Kidney tubule cell (primary cell): ENCODE measurements around the gene CCDC57.
A peak's percentile ranks its signal among the peaks of the same experiment; 100 is the strongest.
"Not testable (repeated sequence)": the region's sequence is repeated elsewhere in the genome, so short reads cannot be mapped to it uniquely, and the experiment has no call there.

Experiments used
- DNase-seq: peaks from one replicate; pipeline ENCODE4 v3.0.0-alpha.2; 2018; ENCODE audit warnings: low spot score

Gene CCDC57

DNA sequence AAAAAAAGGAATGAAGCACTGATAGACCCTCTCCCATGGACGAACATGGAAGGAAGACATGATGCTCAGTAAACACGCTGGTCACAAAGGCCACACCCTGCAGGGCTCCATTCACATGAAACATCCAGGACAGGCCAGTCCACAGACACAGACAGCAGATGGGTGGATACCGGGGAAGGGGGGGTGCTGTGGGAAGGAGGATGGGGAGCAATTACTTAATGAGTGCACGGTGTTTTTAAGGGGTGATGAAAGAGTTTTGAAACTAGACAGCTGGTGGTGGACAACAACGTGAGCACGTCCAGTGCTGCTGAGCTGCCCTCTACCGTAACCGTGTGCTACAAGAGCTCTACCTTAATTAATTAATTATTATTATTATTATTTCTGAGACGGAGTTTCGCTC, 10.2 kb upstream of the CCDC57 start:
- no peak for DNase-seq

GRCh38 chr17:82221341-82221902, 8.8 kb upstream of the CCDC57 start:
- no peak for DNase-seq

DNA sequence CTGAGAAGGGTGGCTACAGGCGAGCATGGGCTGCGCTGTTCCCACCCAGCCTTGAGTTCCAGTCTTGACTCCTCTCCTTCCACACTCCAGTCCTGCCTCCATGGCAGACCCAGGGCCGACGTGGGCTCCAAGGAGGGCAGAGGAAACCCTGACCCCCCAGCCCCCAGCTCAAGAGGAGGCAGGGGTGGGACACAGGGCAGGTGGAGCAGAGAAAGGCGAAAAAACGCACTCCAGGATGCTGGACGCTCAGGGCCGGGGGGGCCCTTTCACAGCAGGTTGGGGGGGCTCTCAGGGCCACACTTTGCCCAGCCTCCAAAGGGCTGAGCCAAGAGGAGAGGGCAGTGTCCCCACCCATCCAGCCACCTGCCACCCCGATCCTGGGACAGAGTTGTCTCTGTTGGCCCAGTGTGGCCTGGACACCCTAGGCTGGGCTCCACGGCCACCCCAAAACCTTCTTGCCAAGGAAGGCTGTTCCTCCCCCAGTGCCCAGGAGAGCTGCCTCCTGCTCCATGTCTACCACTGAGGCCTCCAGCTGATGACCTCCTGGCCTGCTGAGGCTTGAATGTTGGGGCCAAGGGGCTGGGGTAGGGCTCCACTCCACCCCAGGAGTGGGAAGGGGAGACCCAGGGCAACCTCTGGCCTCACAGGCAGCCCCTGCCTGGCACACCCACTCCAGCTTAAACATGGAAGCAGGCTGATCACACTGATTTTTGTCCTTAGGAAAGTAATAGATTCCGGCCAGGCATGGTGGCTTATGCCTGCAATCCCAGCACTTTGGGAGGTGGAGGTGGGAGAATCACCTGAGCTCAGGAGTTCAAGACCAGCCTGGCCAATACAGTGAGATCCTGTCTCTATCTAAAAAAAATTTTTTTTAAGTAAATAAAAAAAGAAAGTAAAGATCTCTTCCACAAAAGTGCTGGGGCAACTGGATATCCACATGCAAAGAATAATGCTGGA, 7.4 kb upstream of the CCDC57 start:
- DNase-seq: no peak

DNA sequence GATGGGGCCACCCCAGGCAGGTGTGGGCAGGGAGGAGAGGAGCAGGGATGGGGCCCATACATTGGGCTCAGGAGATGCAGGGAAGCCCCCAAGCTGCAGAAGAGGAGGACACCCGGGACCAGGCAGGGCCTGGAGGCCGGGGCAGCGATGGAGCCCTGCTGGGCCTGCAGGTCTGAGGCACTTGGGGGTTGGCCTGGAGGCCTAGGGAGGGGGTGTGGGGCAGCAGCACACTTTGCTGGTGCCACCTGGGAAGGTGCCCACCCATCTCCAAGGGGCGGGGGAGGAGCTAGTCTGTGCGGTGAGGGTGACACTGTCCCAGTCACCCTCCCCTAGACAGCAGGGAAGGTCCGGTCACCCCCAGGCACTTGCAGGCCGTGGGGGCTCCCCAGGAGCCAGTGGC, 6.4 kb upstream of the CCDC57 start:
- no peak for DNase-seq

- no peak for DNase-seq
Observed at GRCh38 chr17:82218349-82219075, 5.9 kb upstream of the CCDC57 start.

GRCh38 chr17:82217530-82218204, 5.0 kb upstream of the CCDC57 start:
- peak; percentile 89 for DNase-seq

- no peak for DNase-seq
Observed at GRCh38 chr17:82217120-82217529, 4.5 kb upstream of the CCDC57 start.

DNA sequence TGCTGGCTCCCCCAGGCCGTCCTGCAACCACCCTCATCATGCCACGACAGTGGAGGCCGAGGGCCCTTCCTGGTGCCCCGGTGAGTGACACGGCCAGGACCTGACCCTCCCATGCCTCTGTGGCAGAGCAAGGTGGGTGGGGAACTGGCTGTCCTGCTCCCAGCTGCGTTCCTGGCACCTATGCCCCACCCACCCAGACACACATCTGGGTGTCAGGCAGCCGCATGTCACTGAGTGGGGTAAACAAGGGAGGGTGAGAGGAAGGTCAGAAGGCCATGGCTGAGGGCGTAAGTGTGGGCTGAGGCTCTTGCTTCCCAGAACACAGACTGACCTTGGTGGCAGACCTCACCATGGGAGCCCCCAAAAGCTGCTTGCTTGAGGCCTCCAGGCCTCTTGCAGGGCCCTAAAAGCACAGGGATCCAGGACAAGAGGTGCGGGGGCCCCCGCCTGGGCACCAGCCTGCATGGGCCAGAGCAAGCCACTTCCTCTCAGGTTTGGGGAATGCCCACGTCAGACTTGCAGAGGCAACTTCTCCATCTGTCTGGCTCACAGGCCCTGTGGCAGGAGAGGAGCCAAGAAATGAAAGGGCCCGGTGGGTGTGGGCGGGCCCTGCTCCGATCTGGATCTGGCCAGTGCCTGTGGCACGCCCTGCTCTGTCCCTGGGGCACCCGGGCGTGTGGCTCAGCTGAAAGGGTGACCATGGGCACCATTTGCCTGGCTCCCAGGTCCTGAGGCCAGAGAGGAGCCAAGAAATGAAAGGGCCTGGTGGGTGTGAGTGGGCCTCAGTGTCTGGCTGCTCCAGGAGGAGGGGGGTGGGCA, 3.9 kb upstream of the CCDC57 start:
- peak; percentile 91 for DNase-seq

GRCh38 chr17:82215972-82216300, 3.3 kb upstream of the CCDC57 start:
- DNase-seq: no peak

- DNase-seq: no peak
Observed at GRCh38 chr17:82215095-82215971, 2.7 kb upstream of the CCDC57 start.

DNA sequence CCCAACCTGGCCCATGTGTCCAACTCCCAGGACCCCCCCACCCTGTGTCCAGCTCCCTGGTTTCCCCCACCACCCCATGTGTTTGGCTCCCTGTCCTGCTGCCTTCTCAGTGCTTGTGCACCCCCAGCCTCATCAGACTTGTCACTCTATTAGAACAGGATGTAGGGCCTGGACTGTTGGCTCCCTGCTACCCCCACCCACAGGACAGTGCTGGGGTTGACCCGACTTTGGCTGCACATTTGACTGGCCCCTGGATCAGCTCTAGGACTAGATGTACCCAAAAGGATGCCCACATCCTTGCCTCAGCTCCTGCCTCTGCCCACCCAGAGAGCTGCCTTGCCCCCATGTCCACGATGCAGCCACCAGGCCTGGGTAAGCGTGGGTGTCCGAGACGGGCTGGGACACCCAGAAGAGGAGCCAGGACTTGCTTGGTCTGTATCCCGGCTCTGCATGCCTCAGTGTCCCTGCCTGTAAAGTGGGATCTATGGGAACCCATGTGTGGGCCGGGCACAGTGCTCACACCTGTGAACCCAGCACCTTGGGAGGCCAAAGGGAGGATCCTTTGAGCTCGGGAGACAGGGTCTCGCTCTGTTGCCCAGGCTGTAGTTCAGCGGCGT, 1.5 kb upstream of the CCDC57 start:
- DNase-seq: no peak

GRCh38 chr17:82213251-82214011, 789 bp upstream of the CCDC57 start:
- DNase-seq: peak; percentile 86

DNA sequence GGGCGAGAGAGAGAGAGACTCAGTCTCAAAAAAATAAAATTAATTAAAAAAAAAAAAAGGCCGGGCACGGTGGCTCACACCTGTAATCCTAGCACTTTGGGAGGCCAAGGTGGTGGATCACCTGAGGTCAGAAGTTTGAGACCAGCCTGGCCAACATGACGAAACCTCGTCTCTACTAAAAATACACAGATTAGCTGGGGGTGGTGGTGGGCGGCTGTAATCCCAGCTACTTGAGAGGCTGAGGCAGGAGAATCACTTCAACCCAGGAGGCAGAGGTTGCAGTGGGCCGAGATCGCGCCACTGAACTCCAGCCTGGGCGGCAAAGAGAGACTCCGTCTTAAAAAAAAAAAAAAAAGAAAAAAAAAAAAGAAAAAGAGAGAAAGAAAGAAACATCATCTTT, 2.0 kb downstream of the CCDC57 start:
- DNase-seq: not testable (repeated sequence)

DNA sequence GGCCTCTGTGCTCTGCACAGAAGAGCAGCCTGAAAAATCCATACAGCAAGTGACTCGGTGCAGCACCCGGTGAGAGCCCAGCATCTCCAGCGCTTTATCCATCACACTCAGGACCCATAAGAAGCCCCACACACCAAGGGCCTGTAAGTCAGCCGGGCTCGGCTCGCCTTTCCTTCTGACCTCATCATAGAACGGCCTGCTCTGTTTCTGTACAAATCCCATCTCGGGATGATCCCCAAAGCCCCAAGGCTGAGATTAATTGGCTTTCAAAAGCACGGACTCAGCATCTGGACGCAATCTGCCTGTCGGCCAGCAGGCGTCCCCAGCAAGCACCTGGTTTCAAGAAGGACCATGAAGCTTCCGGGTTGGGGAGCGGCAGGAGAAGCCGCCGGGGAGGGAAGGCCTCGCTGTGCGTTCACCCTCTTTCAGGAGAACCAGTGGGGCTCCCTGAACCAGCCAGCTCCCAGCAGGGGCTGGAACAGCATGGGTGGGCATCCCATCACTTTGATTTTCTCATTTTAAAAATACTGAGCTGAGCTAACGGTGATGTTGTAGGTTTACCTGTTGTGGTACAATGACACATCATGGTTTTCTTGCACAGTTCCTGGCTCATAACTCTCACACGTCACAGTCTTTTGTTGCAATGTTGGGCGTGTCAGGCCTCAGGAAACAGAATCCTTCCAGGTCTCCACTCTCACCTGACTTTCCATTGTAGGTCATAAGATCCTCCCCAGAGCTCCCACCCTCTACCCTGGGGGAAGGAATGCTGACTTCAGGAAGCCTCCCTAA, 6.7 kb downstream of the CCDC57 start:
- DNase-seq: peak; percentile 90

GRCh38 chr17:82204831-82205719, 7.6 kb downstream of the CCDC57 start:
- peak; percentile 77 for DNase-seq

- no peak for DNase-seq
Observed at GRCh38 chr17:82203920-82204319, 8.7 kb downstream of the CCDC57 start.

DNA sequence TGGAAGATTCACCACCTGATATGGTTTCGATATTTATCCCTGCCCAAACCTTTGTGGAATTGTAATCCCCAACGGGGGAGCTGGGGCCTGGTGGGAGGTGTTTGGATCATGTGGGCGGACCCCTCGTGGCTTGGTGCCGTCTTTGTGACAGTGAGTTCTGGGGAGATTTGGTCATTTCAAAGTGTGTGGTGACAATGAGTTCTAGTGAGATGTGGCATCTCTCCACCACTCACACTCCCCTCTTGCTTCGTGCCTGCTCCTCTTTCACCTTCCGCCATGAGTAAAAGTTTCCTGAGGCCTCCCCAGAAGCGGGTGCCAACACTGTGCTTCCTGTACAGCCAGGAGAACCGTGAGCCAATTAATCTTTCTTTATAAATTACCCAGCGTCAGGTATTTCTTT, 9.7 kb downstream of the CCDC57 start:
- DNase-seq: no peak
